Measurements from ENCODE around the gene EGFL8.

GRCh38 chr6:32167761-32168262, 3.4 kb downstream of the EGFL8 start:
- TF ChIP-seq CTCF (IDR thresholded peaks at IDR 0.05) (no peak), POLR2A (IDR thresholded peaks at IDR 0.05) (no peak)
